Measurements from ENCODE around the gene SLC38A1.
"Not testable (repeated sequence)": the region's sequence is repeated elsewhere in the genome, so short reads cannot be mapped to it uniquely, and the experiment has no call there.

SLC38A1 gene

DNA sequence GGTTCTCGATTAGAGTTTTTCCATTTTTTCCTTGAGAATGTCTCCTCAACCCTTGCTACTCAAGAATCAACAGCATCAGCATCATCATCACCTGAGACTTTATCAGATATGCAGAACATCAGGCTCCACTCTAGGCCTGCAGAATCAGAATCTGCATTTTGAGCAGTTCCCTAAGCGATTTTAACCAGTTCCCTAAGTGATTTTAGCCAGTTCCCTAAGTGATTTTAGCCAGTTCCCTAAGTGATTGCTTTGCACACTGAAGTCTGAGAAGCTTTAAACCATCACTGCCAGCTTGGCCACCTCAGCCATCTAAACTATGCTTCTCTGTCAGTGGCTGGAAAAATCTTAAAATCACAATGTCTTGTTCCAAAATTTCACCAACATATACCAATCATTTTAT is 29.4 kb upstream of the SLC38A1 start:
- no peak for DNase-seq
- Histone ChIP-seq H3K27ac (ENCODE audit: insufficient read depth in 1 of 2, low read depth in 1 of 2, low read length in 2 of 2, poor library complexity in 1 of 2, severe bottlenecking in 2 of 2) (no peak overlapping the region), H3K27me3 (replicated peaks in 2 of 5; ENCODE audit: control insufficient read depth in 4 of 5, insufficient read depth in 5 of 5, low read length in 4 of 5) (no peaks in the 10 kb centered on the region), H3K36me3 (ENCODE audit: control insufficient read depth in 4 of 4, insufficient read depth in 4 of 4, low read length in 3 of 4) (no peaks in the 10 kb centered on the region), H3K9me3 (ENCODE audit: control extremely low read depth in 1 of 5, control insufficient read depth in 4 of 5, insufficient read depth in 2 of 5, low read depth in 1 of 5, low read length in 4 of 5) (no peaks in the 10 kb centered on the region), H3K4me3 (ENCODE audit: control insufficient read depth in 1 of 7, extremely low read depth in 1 of 7, insufficient read depth in 4 of 7, low read depth in 2 of 7, low read length in 6 of 7) (no peak overlapping the region), H3K4me1 (ENCODE audit: control extremely low read depth in 1 of 4, control insufficient read depth in 4 of 4, insufficient read depth in 4 of 4, low read length in 3 of 4) (peaks cover 0 to 10% (median 6%) of the 10 kb centered on the region in 4 experiments)
- CTCF ChIA-PET = no interaction called here
- POLR2A ChIA-PET = interaction anchor here (0.7 kb wide), 1 partner anchor 370 kb away, joined by 3 read pairs; no protein-coding TSS in a partner anchor
- WGBS (ENCODE audit: insufficient coverage) = 100% methylated on average over 2 of the region's 2 CpGs

DNA sequence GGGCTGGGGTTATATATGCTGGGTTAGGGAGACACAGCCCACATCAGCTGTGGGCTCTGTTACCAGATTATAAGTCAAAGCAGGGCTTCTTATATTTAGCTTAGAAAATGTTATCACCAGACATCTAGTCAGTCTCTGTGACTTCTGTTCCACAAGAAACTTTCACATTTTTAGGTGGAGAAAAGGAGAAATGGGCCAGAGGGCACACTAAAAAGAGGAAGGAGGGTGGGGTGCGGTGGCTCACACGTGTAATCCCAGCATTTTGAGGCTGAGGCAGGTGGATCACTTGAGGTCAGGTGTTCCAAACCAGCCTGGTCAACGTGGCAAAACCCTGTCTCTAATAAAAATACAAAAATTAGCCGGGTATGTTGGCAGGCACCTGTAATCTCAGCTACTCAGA is 28.0 kb upstream of the SLC38A1 start:
- WGBS (ENCODE audit: insufficient coverage) = 53% methylated on average over 3 of the region's 4 CpGs
- H3K4me1 ChIP-seq (ENCODE audit: control extremely low read depth in 1 of 4, control insufficient read depth in 4 of 4, insufficient read depth in 4 of 4, low read length in 3 of 4) = peaks cover 0 to 10% (median 6%) of the 10 kb centered on the region in 4 experiments
- CTCF ChIA-PET = interaction anchor here (1.1 kb wide), 1 partner anchor 80 kb away, joined by 3 read pairs; no protein-coding TSS in a partner anchor
- no peaks in the 10 kb centered on the region for H3K36me3 ChIP-seq (ENCODE audit: control insufficient read depth in 4 of 4, insufficient read depth in 4 of 4, low read length in 3 of 4)
- peaks cover 0 to 5% (median under 1%) of the 10 kb centered on the region in 5 experiments for H3K9me3 ChIP-seq (ENCODE audit: control extremely low read depth in 1 of 5, control insufficient read depth in 4 of 5, insufficient read depth in 2 of 5, low read depth in 1 of 5, low read length in 4 of 5)
- no peak overlapping the region for H3K27ac ChIP-seq (ENCODE audit: insufficient read depth in 1 of 2, low read depth in 1 of 2, low read length in 2 of 2, poor library complexity in 1 of 2, severe bottlenecking in 2 of 2)
- DNase-seq = peak in 2 of 3 donors; percentile 43 to 54
- POLR2A ChIA-PET = no interaction called here
- H3K27me3 ChIP-seq (replicated peaks in 2 of 5; ENCODE audit: control insufficient read depth in 4 of 5, insufficient read depth in 5 of 5, low read length in 4 of 5) = no peaks in the 10 kb centered on the region
- H3K4me3 ChIP-seq (ENCODE audit: control insufficient read depth in 1 of 7, extremely low read depth in 1 of 7, insufficient read depth in 4 of 7, low read depth in 2 of 7, low read length in 6 of 7) = no peak overlapping the region

DNA sequence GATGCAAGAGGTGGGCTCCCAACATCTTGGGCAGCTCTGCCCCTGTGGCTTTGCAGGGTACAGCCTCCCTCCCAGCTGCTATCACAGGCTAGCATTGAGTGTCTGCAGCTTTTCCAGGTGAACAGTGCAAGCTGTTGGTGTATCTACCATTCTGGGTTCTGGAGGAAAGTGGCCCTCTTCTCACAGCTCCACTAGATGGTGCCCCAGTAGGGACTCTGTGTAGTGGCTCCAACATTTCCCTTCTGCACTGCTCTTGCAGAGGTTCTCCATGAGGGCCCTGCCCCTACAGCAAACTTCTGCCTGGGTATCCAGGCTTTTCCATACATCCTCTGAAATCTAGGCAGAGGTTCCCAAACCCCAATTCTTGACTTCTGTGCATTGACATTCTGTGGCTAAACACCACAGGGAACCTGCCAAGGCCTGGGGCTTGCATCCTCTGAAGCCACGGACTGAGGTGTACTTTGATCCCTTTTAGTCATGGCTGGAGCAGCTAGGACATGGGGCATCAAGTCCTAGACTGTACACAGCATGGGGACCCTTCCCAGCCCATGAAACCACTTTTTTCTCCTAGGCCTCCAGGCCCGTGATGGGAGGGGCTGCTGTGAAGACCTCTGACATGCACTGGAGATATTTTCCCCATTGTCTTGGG is 24.0 kb upstream of the SLC38A1 start:
- ChIA-PET POLR2A (interaction anchor here (0.5 kb wide), 1 partner anchor 78 kb away, joined by 3 read pairs; no protein-coding TSS in a partner anchor), CTCF (no interaction called here)
- no peak for DNase-seq
- Histone ChIP-seq H3K27ac (ENCODE audit: insufficient read depth in 1 of 2, low read depth in 1 of 2, low read length in 2 of 2, poor library complexity in 1 of 2, severe bottlenecking in 2 of 2) (no peak overlapping the region), H3K4me1 (ENCODE audit: control extremely low read depth in 1 of 4, control insufficient read depth in 4 of 4, insufficient read depth in 4 of 4, low read length in 3 of 4) (no peaks in the 10 kb centered on the region), H3K36me3 (ENCODE audit: control insufficient read depth in 4 of 4, insufficient read depth in 4 of 4, low read length in 3 of 4) (no peaks in the 10 kb centered on the region), H3K27me3 (replicated peaks in 2 of 5; ENCODE audit: control insufficient read depth in 4 of 5, insufficient read depth in 5 of 5, low read length in 4 of 5) (no peaks in the 10 kb centered on the region), H3K4me3 (ENCODE audit: control insufficient read depth in 1 of 7, extremely low read depth in 1 of 7, insufficient read depth in 4 of 7, low read depth in 2 of 7, low read length in 6 of 7) (no peak overlapping the region), H3K9me3 (ENCODE audit: control extremely low read depth in 1 of 5, control insufficient read depth in 4 of 5, insufficient read depth in 2 of 5, low read depth in 1 of 5, low read length in 4 of 5) (peaks cover 0 to 5% (median 3%) of the 10 kb centered on the region in 5 experiments)
- WGBS (ENCODE audit: insufficient coverage) = 100% methylated on average over 2 of the region's 2 CpGs

DNA sequence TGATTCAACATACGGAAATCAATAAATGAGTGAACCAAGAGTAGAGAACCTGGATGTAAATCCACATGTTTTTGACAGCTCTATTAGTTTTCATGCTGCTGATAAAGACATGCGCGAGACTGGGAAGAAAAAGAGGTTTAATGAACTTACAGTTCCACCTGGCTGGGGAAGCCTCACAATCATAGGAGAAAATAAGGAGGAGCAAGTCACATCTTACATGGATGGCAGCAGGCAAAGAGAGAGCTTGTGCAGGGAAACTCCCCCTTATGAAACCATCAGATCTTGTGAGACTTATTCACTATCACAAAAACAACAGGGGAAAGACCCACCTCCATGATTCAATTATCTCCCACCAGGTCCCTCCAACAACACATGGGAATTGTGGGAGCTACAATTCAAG is 23.1 kb upstream of the SLC38A1 start:
- CTCF ChIA-PET; H3K4me1 ChIP-seq (ENCODE audit: control extremely low read depth in 1 of 4, control insufficient read depth in 4 of 4, insufficient read depth in 4 of 4, low read length in 3 of 4); DNase-seq; H3K36me3 ChIP-seq (ENCODE audit: control insufficient read depth in 4 of 4, insufficient read depth in 4 of 4, low read length in 3 of 4); H3K27me3 ChIP-seq (replicated peaks in 2 of 5; ENCODE audit: control insufficient read depth in 4 of 5, insufficient read depth in 5 of 5, low read length in 4 of 5); H3K4me3 ChIP-seq (ENCODE audit: control insufficient read depth in 1 of 7, extremely low read depth in 1 of 7, insufficient read depth in 4 of 7, low read depth in 2 of 7, low read length in 6 of 7); H3K9me3 ChIP-seq (ENCODE audit: control extremely low read depth in 1 of 5, control insufficient read depth in 4 of 5, insufficient read depth in 2 of 5, low read depth in 1 of 5, low read length in 4 of 5); POLR2A ChIA-PET; H3K27ac ChIP-seq (ENCODE audit: insufficient read depth in 1 of 2, low read depth in 1 of 2, low read length in 2 of 2, poor library complexity in 1 of 2, severe bottlenecking in 2 of 2): not testable (repeated sequence)
- WGBS (ENCODE audit: insufficient coverage) = 96% methylated on average over 3 of the region's 3 CpGs

DNA sequence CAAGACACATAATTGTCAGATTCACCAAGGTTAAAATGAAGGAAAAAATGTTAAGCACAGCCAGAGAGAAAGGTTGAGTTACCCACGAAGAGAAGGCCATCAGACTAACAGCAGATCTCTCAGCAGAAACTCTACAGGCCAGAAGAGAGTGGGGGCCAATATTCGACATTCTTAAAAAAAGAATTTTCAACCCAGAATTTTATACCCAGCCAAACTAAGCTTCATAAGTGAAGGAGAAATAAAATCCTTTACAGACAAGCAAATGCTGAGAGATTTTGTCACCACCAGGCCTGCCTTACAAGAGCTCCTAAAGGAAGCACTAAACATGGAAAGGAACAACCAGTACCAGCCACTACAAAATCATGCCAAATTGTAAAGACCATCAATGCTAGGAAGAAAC is 16.3 kb upstream of the SLC38A1 start:
- H3K4me1 ChIP-seq (ENCODE audit: control extremely low read depth in 1 of 4, control insufficient read depth in 4 of 4, insufficient read depth in 4 of 4, low read length in 3 of 4); H3K27me3 ChIP-seq (replicated peaks in 2 of 5; ENCODE audit: control insufficient read depth in 4 of 5, insufficient read depth in 5 of 5, low read length in 4 of 5); CTCF ChIA-PET; H3K36me3 ChIP-seq (ENCODE audit: control insufficient read depth in 4 of 4, insufficient read depth in 4 of 4, low read length in 3 of 4); DNase-seq; POLR2A ChIA-PET; H3K4me3 ChIP-seq (ENCODE audit: control insufficient read depth in 1 of 7, extremely low read depth in 1 of 7, insufficient read depth in 4 of 7, low read depth in 2 of 7, low read length in 6 of 7); H3K27ac ChIP-seq (ENCODE audit: insufficient read depth in 1 of 2, low read depth in 1 of 2, low read length in 2 of 2, poor library complexity in 1 of 2, severe bottlenecking in 2 of 2): not testable (repeated sequence)
- no CpG with 5 or more reads among the region's 2 CpGs for WGBS (ENCODE audit: insufficient coverage)
- H3K9me3 ChIP-seq (ENCODE audit: control extremely low read depth in 1 of 5, control insufficient read depth in 4 of 5, insufficient read depth in 2 of 5, low read depth in 1 of 5, low read length in 4 of 5) = peaks cover 3 to 41% (median 18%) of the 10 kb centered on the region in 5 experiments

DNA sequence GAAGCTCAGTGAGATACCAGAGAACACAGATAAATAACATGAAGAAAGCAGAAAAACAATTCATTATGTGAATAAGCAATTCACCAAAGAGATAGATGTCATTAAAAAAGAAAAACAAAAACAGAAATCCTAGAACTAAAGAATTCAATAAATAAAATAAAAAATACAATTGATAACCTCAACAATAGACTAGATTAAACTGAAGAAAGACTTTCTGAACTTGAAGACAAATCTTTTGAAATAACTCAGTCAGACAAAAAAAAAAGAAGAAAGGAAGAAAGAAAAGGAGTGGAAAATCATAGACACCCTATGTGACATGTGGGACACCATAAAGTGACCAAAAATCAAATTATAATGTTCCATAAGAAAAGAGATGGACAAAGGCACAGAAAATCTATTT is 14.0 kb upstream of the SLC38A1 start:
- H3K27ac ChIP-seq (ENCODE audit: insufficient read depth in 1 of 2, low read depth in 1 of 2, low read length in 2 of 2, poor library complexity in 1 of 2, severe bottlenecking in 2 of 2) = no peak overlapping the region
- H3K4me1 ChIP-seq (ENCODE audit: control extremely low read depth in 1 of 4, control insufficient read depth in 4 of 4, insufficient read depth in 4 of 4, low read length in 3 of 4) = no peaks in the 10 kb centered on the region
- ChIA-PET POLR2A (no interaction called here), CTCF (no interaction called here)
- H3K4me3 ChIP-seq (ENCODE audit: control insufficient read depth in 1 of 7, extremely low read depth in 1 of 7, insufficient read depth in 4 of 7, low read depth in 2 of 7, low read length in 6 of 7) = no peak overlapping the region
- H3K9me3 ChIP-seq (ENCODE audit: control extremely low read depth in 1 of 5, control insufficient read depth in 4 of 5, insufficient read depth in 2 of 5, low read depth in 1 of 5, low read length in 4 of 5) = peaks cover 3 to 41% (median 18%) of the 10 kb centered on the region in 5 experiments
- H3K27me3 ChIP-seq (replicated peaks in 2 of 5; ENCODE audit: control insufficient read depth in 4 of 5, insufficient read depth in 5 of 5, low read length in 4 of 5) = no peaks in the 10 kb centered on the region
- no peak for DNase-seq
- H3K36me3 ChIP-seq (ENCODE audit: control insufficient read depth in 4 of 4, insufficient read depth in 4 of 4, low read length in 3 of 4) = no peaks in the 10 kb centered on the region

DNA sequence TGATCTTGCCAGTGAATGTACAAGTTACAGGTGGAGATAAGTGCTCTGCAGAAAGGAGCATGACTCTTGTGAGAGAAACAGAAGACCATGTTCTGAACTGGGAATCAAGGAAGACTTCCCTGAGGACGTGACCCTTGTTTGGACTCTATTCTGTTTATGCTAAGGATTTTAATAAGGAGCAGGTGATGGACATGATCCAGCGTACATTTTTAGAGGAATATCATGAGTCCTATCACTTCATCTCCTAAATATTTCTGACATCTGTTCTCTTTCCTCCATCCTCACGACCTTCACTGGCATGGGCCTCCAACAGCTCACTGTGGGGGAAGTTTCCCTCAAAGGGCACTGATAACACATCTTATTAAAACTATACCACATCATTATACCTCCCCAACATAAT is 7.9 kb upstream of the SLC38A1 start:
- Histone ChIP-seq H3K36me3 (ENCODE audit: control insufficient read depth in 4 of 4, insufficient read depth in 4 of 4, low read length in 3 of 4) (no peaks in the 10 kb centered on the region), H3K4me3 (ENCODE audit: control insufficient read depth in 1 of 7, extremely low read depth in 1 of 7, insufficient read depth in 4 of 7, low read depth in 2 of 7, low read length in 6 of 7) (no peak overlapping the region), H3K27ac (ENCODE audit: insufficient read depth in 1 of 2, low read depth in 1 of 2, low read length in 2 of 2, poor library complexity in 1 of 2, severe bottlenecking in 2 of 2) (no peak overlapping the region), H3K9me3 (ENCODE audit: control extremely low read depth in 1 of 5, control insufficient read depth in 4 of 5, insufficient read depth in 2 of 5, low read depth in 1 of 5, low read length in 4 of 5) (peaks cover 0 to 3% (median 2%) of the 10 kb centered on the region in 5 experiments), H3K4me1 (ENCODE audit: control extremely low read depth in 1 of 4, control insufficient read depth in 4 of 4, insufficient read depth in 4 of 4, low read length in 3 of 4) (no peaks in the 10 kb centered on the region), H3K27me3 (replicated peaks in 2 of 5; ENCODE audit: control insufficient read depth in 4 of 5, insufficient read depth in 5 of 5, low read length in 4 of 5) (no peaks in the 10 kb centered on the region)
- ChIA-PET POLR2A (no interaction called here), CTCF (no interaction called here)
- no peak for DNase-seq
- 100% methylated on average over 2 of the region's 3 CpGs for WGBS (ENCODE audit: insufficient coverage)

Data from common myeloid progenitor, CD34-positive (primary cell).